ENCODE measurements around the gene DNAH10. TPM values are rescaled to one million over a fixed set of nuclear protein-coding genes. Genes with fewer than 3 reads are reported as not detected.

DNAH10 gene
- total RNA-seq, 1 donor from 2014 or later: not detected

- TF ChIP-seq, protein P1, sequence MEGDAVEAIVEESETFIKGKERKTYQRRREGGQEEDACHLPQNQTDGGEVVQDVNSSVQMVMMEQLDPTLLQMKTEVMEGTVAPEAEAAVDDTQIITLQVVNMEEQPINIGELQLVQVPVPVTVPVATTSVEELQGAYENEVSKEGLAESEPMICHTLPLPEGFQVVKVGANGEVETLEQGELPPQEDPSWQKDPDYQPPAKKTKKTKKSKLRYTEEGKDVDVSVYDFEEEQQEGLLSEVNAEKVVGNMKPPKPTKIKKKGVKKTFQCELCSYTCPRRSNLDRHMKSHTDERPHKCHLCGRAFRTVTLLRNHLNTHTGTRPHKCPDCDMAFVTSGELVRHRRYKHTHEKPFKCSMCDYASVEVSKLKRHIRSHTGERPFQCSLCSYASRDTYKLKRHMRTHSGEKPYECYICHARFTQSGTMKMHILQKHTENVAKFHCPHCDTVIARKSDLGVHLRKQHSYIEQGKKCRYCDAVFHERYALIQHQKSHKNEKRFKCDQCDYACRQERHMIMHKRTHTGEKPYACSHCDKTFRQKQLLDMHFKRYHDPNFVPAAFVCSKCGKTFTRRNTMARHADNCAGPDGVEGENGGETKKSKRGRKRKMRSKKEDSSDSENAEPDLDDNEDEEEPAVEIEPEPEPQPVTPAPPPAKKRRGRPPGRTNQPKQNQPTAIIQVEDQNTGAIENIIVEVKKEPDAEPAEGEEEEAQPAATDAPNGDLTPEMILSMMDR (IDR thresholded peaks at IDR 0.05; ENCODE audit: borderline replicate concordance): no peak
- no peak for DNase-seq
- no peak overlapping the region for H3K27ac ChIP-seq (replicated peaks)
- no peaks in the 10 kb centered on the region for H3K36me3 ChIP-seq
- no peaks in the 10 kb centered on the region for H3K4me1 ChIP-seq
- no peak overlapping the region for H3K4me3 ChIP-seq
- H3K9me3 ChIP-seq (replicated peaks): no peaks in the 10 kb centered on the region
- intact Hi-C loops (cut with micrococcal nuclease): no loop called here
- H3K27me3 ChIP-seq (ENCODE audit: low read depth): peaks cover 63% of the 10 kb centered on the region
Observed at GRCh38 chr12:123840765-123841425, 78.8 kb downstream of the DNAH10 start.

- Histone ChIP-seq H3K36me3 (no peaks in the 10 kb centered on the region), H3K4me1 (no peaks in the 10 kb centered on the region), H3K27ac (replicated peaks) (no peak overlapping the region), H3K27me3 (ENCODE audit: low read depth) (peaks cover 47% of the 10 kb centered on the region), H3K4me3 (no peak overlapping the region), H3K9me3 (replicated peaks) (no peaks in the 10 kb centered on the region)
- TF ChIP-seq, protein P1 (IDR thresholded peaks at IDR 0.05; ENCODE audit: borderline replicate concordance): no peak
- DNase-seq: no peak
- intact Hi-C loops (cut with micrococcal nuclease): no loop called here
Observed at GRCh38 chr12:123843912-123844748, 82.0 kb downstream of the DNAH10 start.

- Histone ChIP-seq H3K4me3 (no peak overlapping the region), H3K4me1 (no peaks in the 10 kb centered on the region), H3K9me3 (replicated peaks) (no peaks in the 10 kb centered on the region), H3K27me3 (ENCODE audit: low read depth) (peaks cover 33% of the 10 kb centered on the region), H3K27ac (replicated peaks) (no peak overlapping the region), H3K36me3 (no peaks in the 10 kb centered on the region)
- DNase-seq: no peak
- TF ChIP-seq, protein P1 (IDR thresholded peaks at IDR 0.05; ENCODE audit: borderline replicate concordance): no peak
- intact Hi-C loops (cut with micrococcal nuclease): no loop called here
Observed at GRCh38 chr12:123845881-123846280, 83.8 kb downstream of the DNAH10 start.

GRCh38 chr12:123846340-123846739 lies 84.2 kb downstream of the DNAH10 start:
- Histone ChIP-seq H3K27ac (replicated peaks) (no peak overlapping the region), H3K4me1 (no peaks in the 10 kb centered on the region), H3K9me3 (replicated peaks) (no peaks in the 10 kb centered on the region), H3K4me3 (no peak overlapping the region), H3K27me3 (ENCODE audit: low read depth) (peaks cover 30% of the 10 kb centered on the region), H3K36me3 (no peaks in the 10 kb centered on the region)
- intact Hi-C loops (cut with micrococcal nuclease): no loop called here
- TF ChIP-seq, protein P1 (IDR thresholded peaks at IDR 0.05; ENCODE audit: borderline replicate concordance): no peak
- no peak for DNase-seq

- intact Hi-C loops (cut with micrococcal nuclease): no loop called here
- Histone ChIP-seq H3K9me3 (replicated peaks) (no peaks in the 10 kb centered on the region), H3K27ac (replicated peaks) (no peak overlapping the region), H3K4me3 (no peak overlapping the region), H3K27me3 (ENCODE audit: low read depth) (peaks cover 29% of the 10 kb centered on the region), H3K4me1 (no peaks in the 10 kb centered on the region), H3K36me3 (no peaks in the 10 kb centered on the region)
- TF ChIP-seq, protein P1 (IDR thresholded peaks at IDR 0.05; ENCODE audit: borderline replicate concordance): no peak
- no peak for DNase-seq
Observed at GRCh38 chr12:123847019-123847418, 84.9 kb downstream of the DNAH10 start.
